SK-N-SH (cell line): ENCODE data around the gene PARP1. TPM values are rescaled to one million over a fixed set of nuclear protein-coding genes. Genes with fewer than 3 reads are reported as not detected.

Experiments used
- CTCF ChIA-PET: fragments of 300-600, 350-600 bp; formaldehyde crosslinking; extraction: SDS; loops from one replicate; lab custom pipeline; 2021; lab: Yijun Ruan, JAX
- POLR2A ChIA-PET: fragments of 350-600 bp; sonication (Branson Sonifier 250); formaldehyde crosslinking; extraction: SDS; loops from one replicate; lab custom pipeline; 2020; ENCODE audit warnings: antibody characterized with exemption, inconsistent platforms; lab: Yijun Ruan, JAX
- DNase-seq: peaks from one replicate; pipeline ENCODE4 v3.0.0; 2012
- H2AFZ ChIP-seq: fragments of 200-600 bp; sonication (generic); 2 replicates; pipeline ENCODE4 v1.8.1; 2016; ENCODE audit warnings: antibody characterized with exemption, mild to moderate bottlenecking, low read depth
- H3F3A ChIP-seq: fragments of 200-600 bp; sonication (generic); replicated peaks from 2 replicates; pipeline ENCODE3; 2016; ENCODE audit warnings: antibody characterized with exemption, mild to moderate bottlenecking; ENCODE audit not compliant: insufficient read depth
- H3K27ac ChIP-seq, 2 experiments: fragments of 200-500 bp in 1 of 2; fragments of 200-600 bp in 1 of 2; sonication (Bioruptor generic) in 1 of 2; sonication (generic), shearing (Covaris generic) in 1 of 2; 2 replicates each; pipeline versions ENCODE4 v1.5.1 to v1.6.1; 2014 to 2016; ENCODE audit warnings: low read depth in 2 of 2, inconsistent platforms in 1 of 2, low read length in 1 of 2, mild to moderate bottlenecking in 1 of 2, mixed read lengths in 1 of 2
- H3K27me3 ChIP-seq: fragments of 200-600 bp; sonication (generic), shearing (Covaris generic); 2 replicates; pipeline ENCODE4 v1.6.1; 2016; ENCODE audit warnings: mixed run types; ENCODE audit not compliant: insufficient read depth
- H3K36me3 ChIP-seq, 2 experiments: fragments of 200-500 bp in 1 of 2; fragments of 200-600 bp in 1 of 2; sonication (Bioruptor generic) in 1 of 2; sonication (generic) in 1 of 2; replicated peaks in 1 of 2; 2 replicates each; pipeline versions ENCODE3 to v1.5.1; 2014 to 2016; ENCODE audit warnings: low read length in 1 of 2, mild to moderate bottlenecking in 1 of 2; ENCODE audit not compliant: insufficient read depth in 2 of 2, control insufficient read depth in 1 of 2
- H3K4me1 ChIP-seq, 2 experiments: fragments of 200-500 bp in 1 of 2; fragments of 200-600 bp in 1 of 2; sonication (Bioruptor generic) in 1 of 2; sonication (generic), shearing (Covaris generic) in 1 of 2; 2 replicates each; pipeline versions ENCODE4 v1.5.1 to v1.6.1; 2014 to 2016; ENCODE audit warnings: low read depth in 1 of 2, low read length in 1 of 2, mixed run types in 1 of 2; ENCODE audit not compliant: insufficient read depth in 2 of 2, control insufficient read depth in 1 of 2
- H3K4me2 ChIP-seq: fragments of 200-600 bp; sonication (generic), shearing (Covaris generic); 2 replicates; pipeline ENCODE4 v1.6.1; 2017; ENCODE audit warnings: mixed run types
- H3K4me3 ChIP-seq, 2 experiments: fragments of 200-500 bp in 1 of 2; fragments of 200-600 bp in 1 of 2; sonication (Bioruptor generic) in 1 of 2; sonication (generic), shearing (Covaris generic) in 1 of 2; 2 replicates each; pipeline versions ENCODE4 v1.5.1 to v1.8.1; 2014 to 2016; ENCODE audit warnings: low read depth in 2 of 2, inconsistent platforms in 1 of 2, low read length in 1 of 2, mild to moderate bottlenecking in 1 of 2, mixed read lengths in 1 of 2, moderate library complexity in 1 of 2
- H3K79me2 ChIP-seq: fragments of 200-600 bp; sonication (generic); 2 replicates; pipeline ENCODE4 v1.8.1; 2017; ENCODE audit warnings: mild to moderate bottlenecking; ENCODE audit not compliant: insufficient read depth
- H3K9ac ChIP-seq: fragments of 200-600 bp; sonication (generic); 2 replicates; pipeline ENCODE4 v1.6.1; 2017; ENCODE audit warnings: mixed run types
- H3K9me2 ChIP-seq: fragments of 200-600 bp; sonication (generic); 2 replicates; pipeline ENCODE4 v1.6.1; 2017; ENCODE audit warnings: mixed run types
- H3K9me3 ChIP-seq: fragments of 200-600 bp; sonication (generic); 2 replicates; pipeline ENCODE4 v1.6.1; 2017; ENCODE audit warnings: mixed run types, mild to moderate bottlenecking, moderate library complexity
- H4K20me1 ChIP-seq: fragments of 200-600 bp; sonication (generic); 2 replicates; pipeline ENCODE4 v1.6.1; 2017; ENCODE audit warnings: mild to moderate bottlenecking, mixed run types; ENCODE audit not compliant: insufficient read depth
- CTCF ChIP-seq: fragments of 200-600 bp; sonication (generic); IDR thresholded peaks from 2 replicates; pipeline ENCODE4 v1.6.1; 2017; ENCODE audit warnings: antibody characterized with exemption, mild to moderate bottlenecking, moderate library complexity
- ELF1 ChIP-seq: IDR thresholded peaks from 2 replicates; pipeline ENCODE4 v1.4.0; 2012
- FOSL2 ChIP-seq: IDR thresholded peaks from 2 replicates; pipeline ENCODE4 v1.4.0; 2012; ENCODE audit warnings: low read depth, mild to moderate bottlenecking, moderate library complexity, borderline replicate concordance
- GABPA ChIP-seq: IDR thresholded peaks from 2 replicates; pipeline ENCODE4 v1.4.0; 2012; ENCODE audit warnings: low read depth, mild to moderate bottlenecking
- GATA2 ChIP-seq: sonication (generic); formaldehyde crosslinking; IDR thresholded peaks from 2 replicates; pipeline ENCODE4 v1.5.0; 2020; ENCODE audit warnings: mild to moderate bottlenecking, missing genetic modification reagents
- IRF3 ChIP-seq: fragments of 150-350 bp; IDR thresholded peaks from 2 replicates; pipeline ENCODE4 v1.6.1; 2016; ENCODE audit warnings: mild to moderate bottlenecking, low read depth, low read length
- JUND ChIP-seq: IDR thresholded peaks from 2 replicates; pipeline ENCODE4 v1.4.0; 2012
- MAX ChIP-seq: IDR thresholded peaks from 2 replicates; pipeline ENCODE4 v1.4.0; 2012; ENCODE audit warnings: low read depth
- MEF2A ChIP-seq: IDR thresholded peaks from 2 replicates; pipeline ENCODE4 v1.4.0; 2012; ENCODE audit warnings: low read depth, borderline replicate concordance
- PBX3 ChIP-seq: IDR thresholded peaks from 2 replicates; pipeline ENCODE4; 2012
- RCOR1 ChIP-seq: fragments of 150-350 bp; IDR thresholded peaks from 2 replicates; pipeline ENCODE4 v1.6.1; 2017; ENCODE audit warnings: antibody characterized with exemption, low read length
- RFX5 ChIP-seq: IDR thresholded peaks from 2 replicates; pipeline ENCODE4 v1.6.1; 2012; ENCODE audit warnings: mild to moderate bottlenecking, improper control_type of control experiment, low read length
- SIN3A ChIP-seq: IDR thresholded peaks from 2 replicates; pipeline ENCODE4 v1.6.1; 2012; ENCODE audit warnings: low read depth, mild to moderate bottlenecking, low read length, moderate library complexity, borderline replicate concordance
- SMC3 ChIP-seq: IDR thresholded peaks from 2 replicates; pipeline ENCODE4 v1.6.1; 2012; ENCODE audit warnings: low read depth, low read length, improper control_type of control experiment
- TCF12 ChIP-seq: IDR thresholded peaks from 2 replicates; pipeline ENCODE4 v1.4.0; 2012
- TEAD4 ChIP-seq: IDR thresholded peaks from 2 replicates; pipeline ENCODE4 v1.4.0; 2012; ENCODE audit warnings: mild to moderate bottlenecking, borderline replicate concordance; ENCODE audit not compliant: insufficient read depth
- USF1 ChIP-seq: IDR thresholded peaks from 2 replicates; pipeline ENCODE4 v1.4.0; 2012; ENCODE audit warnings: low read depth, borderline replicate concordance
- USF2 ChIP-seq: fragments of 150-350 bp; IDR thresholded peaks from 2 replicates; pipeline ENCODE4 v1.6.1; 2017; ENCODE audit warnings: antibody characterized with exemption, low read length, low read depth, borderline replicate concordance
- YY1 ChIP-seq: IDR thresholded peaks from 2 replicates; pipeline ENCODE4 v1.4.0; 2012; ENCODE audit warnings: low read depth, mild to moderate bottlenecking
- ZBTB33 ChIP-seq: IDR thresholded peaks from 2 replicates; pipeline ENCODE4 v1.4.0; 2012; ENCODE audit warnings: low read depth, borderline replicate concordance
- WGBS: methylation state at CpG from one replicate; pipeline ENCODE4 v1.1.6; 2017; ENCODE audit warnings: low lambda C conversion rate; 5-methylcytosine and 5-hydroxymethylcytosine counted together
- polyA plus RNA-seq, 3 experiments: library from polyadenylated mRNA; depleted of rRNA; stranded (reverse); fragments of >200 nt; gene quantifications; 2 replicates each; pipeline ENCODE4 v1.2.3, GENCODE V29; 2012

The PARP1 gene
- polyA plus RNA-seq, 1 of the 3 experiments (the other 2 are of a cell fraction): 239 TPM

GRCh38 chr1:226404904-226405222, 3.0 kb downstream of the PARP1 start:
- TF ChIP-seq SIN3A (no peak), YY1 (no peak), USF1 (no peak), TCF12 (no peak), MEF2A (no peak), IRF3 (no peak), RCOR1 (no peak), MAX (no peak), FOSL2 (no peak), ZBTB33 (no peak), SMC3 (no peak), ELF1 (no peak), GABPA (no peak), TEAD4 (no peak), CTCF (no peak), GATA2 (CRISPR knock-in tag) (no peak), PBX3 (no peak), RFX5 (no peak), JUND (no peak), USF2 (no peak)
- Histone ChIP-seq H3K4me1 (peaks cover 21 to 29% of the 10 kb centered on the region in 2 experiments; a peak in 3 of 4 replicates), H3K9ac (no peak overlapping the region), H3K36me3 (peaks cover 16 to 19% of the 10 kb centered on the region in 2 experiments), H3K9me2 (no peaks in the 10 kb centered on the region), H3K4me2 (no peak overlapping the region), H2AFZ (no peak overlapping the region), H4K20me1 (peaks cover 41% of the 10 kb centered on the region), H3F3A (peaks cover 5% of the 10 kb centered on the region), H3K79me2 (peaks cover 71% of the 10 kb centered on the region), H3K4me3 (no peak overlapping the region), H3K27me3 (no peaks in the 10 kb centered on the region), H3K27ac (no peak overlapping the region), H3K9me3 (no peaks in the 10 kb centered on the region)
- CTCF ChIA-PET: interaction anchor here (1.0 to 2.7 kb wide), 4 partner anchors 8 to 280 kb away, joined by 3 to 10 read pairs (median 3); no protein-coding TSS in a partner anchor
- no peak for DNase-seq
- WGBS: 92% methylated on average over 2 of the region's 2 CpGs
- POLR2A ChIA-PET: no interaction called here
